GM19395 (cell line): ENCODE results near the gene HMCN2.
"Not testable (repeated sequence)": the region's sequence is repeated elsewhere in the genome, so short reads cannot be mapped to it uniquely, and the experiment has no call there.

ENCODE experiments used
- ATAC-seq: cut with Tn5 transposase; IDR thresholded peaks from one replicate; pipeline ENCODE4 v1.9.1; 2021; ENCODE audit warnings: mild to moderate bottlenecking, moderate library complexity; ENCODE audit not compliant: unreplicated experiment

Gene HMCN2

GRCh38 chr9:130426883-130427282 is 161.3 kb downstream of the HMCN2 start:
- ATAC-seq = no peak

DNA sequence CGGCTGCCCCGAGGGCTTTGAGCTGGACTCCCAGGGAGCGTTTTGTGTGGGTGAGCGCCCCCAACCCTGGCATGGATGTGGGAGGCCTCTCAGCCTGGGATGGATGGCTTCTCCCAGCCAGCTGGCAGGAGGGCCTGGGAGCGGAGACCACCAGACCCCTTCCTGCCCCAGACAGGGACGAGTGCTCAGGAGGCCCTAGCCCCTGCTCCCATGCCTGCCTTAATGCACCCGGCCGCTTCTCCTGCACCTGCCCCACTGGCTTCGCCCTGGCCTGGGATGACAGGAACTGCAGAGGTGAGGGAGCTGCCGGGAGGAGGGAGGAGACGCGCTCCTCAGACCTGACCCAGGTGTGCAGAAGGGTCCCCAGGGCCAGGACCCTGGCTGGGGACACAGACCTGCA is 161.8 kb downstream of the HMCN2 start:
- no peak for ATAC-seq

- no peak for ATAC-seq
Observed at GRCh38 chr9:130428086-130428665, 162.6 kb downstream of the HMCN2 start.

DNA sequence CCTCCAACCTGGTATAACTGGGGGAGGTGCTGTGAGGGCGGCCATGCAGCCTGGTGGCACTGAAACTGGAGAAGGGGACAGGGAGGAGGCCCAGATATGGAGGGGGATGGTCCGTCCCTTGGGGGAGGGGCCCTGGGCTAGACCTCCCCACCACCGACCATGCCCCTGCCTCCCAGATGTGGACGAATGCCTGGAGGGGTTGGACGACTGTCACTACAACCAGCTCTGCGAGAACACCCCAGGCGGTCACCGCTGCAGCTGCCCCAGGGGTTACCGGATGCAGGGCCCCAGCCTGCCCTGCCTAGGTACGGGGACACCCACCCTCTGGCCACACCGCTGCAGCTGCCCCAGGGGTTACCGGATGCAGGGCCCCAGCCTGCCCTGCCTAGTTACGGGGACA is 163.8 kb downstream of the HMCN2 start:
- ATAC-seq = no peak

DNA sequence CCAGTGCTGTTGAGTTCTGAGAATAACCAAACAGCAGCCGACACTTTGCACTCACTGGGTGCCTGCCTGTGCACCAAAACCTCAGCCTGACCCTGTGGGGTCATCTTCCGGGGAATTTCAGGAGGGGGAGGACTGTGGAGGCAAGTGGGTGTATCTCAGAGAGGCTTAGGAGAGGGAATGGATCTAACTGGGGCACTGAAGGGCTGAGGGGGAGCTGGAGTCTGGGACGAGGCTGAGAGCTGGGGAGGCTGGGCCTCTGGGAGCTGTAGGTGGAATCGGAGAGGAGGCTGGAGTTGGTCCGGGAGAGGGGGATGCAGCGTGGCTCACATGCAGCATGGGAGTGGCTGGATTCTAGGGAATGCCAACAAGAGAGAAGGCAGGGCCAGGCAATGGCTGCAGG is 164.3 kb downstream of the HMCN2 start:
- ATAC-seq = no peak

DNA sequence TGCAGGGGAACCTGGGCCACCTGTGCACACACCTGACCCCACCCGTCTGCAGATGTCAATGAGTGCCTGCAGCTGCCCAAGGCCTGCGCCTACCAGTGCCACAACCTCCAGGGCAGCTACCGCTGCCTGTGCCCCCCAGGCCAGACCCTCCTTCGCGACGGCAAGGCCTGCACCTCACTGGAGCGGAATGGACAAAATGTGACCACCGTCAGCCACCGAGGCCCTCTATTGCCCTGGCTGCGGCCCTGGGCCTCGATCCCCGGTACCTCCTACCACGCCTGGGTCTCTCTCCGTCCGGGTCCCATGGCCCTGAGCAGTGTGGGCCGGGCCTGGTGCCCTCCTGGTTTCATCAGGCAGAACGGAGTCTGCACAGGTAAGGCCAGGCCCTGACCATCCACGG is 164.7 kb downstream of the HMCN2 start:
- no peak for ATAC-seq

DNA sequence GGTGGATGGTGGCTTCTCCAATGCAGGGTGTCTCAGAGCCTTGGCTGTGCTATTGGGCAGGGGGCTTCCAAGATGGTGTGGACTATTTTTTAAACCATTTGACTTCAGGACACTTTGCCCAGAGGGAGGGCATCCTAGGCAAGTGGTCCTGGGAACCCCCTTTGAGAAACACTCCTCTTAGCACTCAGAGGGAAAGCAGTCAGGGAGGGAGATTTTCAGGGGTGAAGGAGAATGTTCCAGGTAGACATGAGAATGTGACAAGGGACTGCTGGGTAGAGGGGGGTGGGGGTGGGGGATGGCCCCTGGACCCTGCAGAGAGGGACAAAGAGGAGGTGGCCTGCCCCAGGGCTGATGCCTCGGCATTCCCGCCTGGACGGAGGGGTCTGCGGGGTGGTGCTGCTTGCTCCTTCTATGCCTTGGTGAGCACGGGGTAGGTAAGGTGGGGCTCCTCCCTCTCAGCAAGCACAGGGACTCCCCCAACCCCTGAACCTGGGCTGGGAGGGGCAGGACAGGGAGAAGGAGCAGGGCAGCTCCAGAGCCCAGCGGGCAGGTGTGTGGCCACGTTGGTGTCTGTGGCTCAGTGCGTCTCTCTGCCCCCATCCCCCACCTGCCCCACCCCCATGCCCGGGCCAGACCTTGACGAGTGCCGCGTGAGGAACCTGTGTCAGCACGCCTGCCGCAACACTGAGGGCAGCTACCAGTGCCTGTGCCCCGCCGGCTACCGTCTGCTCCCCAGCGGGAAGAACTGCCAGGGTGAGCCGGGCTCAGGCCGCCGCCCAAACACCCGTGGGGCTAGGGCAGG is 165.4 kb downstream of the HMCN2 start:
- ATAC-seq = no peak

GRCh38 chr9:130431536-130432303 is 166.2 kb downstream of the HMCN2 start:
- ATAC-seq = no peak

DNA sequence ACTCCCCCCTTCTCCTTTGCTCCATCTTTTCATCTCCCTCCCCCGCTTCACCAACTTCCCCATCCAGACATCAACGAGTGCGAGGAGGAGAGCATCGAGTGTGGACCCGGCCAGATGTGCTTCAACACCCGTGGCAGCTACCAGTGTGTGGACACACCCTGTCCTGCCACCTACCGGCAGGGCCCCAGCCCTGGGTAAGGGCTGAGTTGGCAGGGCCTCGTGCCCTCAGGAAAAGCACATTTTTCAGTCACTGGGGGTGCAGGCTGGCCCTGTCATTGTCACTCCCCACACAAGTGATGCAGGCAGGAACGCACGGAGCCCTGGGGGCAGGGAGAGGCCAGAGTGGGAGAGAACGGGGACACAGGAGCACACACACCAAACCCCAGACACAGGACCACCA is 166.8 kb downstream of the HMCN2 start:
- ATAC-seq = no peak

DNA sequence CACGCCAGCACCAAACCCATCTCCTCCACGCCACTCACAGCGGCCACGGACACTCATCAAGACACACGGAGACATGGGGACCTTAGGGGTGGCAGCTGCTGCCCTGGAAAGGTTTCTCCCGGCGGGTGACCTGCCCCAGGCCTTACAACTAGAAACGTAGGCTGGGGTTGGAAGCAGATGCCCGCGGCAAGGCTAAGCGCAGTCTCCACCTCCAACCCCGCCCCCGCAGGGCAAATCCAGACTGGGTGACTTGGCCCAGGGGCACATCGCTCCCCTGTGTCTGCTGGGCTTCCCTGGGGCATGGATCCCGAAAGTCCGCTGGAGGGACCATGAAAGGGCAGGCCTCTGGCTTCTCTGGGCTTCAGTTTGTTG is 167.2 kb downstream of the HMCN2 start:
- no peak for ATAC-seq

DNA sequence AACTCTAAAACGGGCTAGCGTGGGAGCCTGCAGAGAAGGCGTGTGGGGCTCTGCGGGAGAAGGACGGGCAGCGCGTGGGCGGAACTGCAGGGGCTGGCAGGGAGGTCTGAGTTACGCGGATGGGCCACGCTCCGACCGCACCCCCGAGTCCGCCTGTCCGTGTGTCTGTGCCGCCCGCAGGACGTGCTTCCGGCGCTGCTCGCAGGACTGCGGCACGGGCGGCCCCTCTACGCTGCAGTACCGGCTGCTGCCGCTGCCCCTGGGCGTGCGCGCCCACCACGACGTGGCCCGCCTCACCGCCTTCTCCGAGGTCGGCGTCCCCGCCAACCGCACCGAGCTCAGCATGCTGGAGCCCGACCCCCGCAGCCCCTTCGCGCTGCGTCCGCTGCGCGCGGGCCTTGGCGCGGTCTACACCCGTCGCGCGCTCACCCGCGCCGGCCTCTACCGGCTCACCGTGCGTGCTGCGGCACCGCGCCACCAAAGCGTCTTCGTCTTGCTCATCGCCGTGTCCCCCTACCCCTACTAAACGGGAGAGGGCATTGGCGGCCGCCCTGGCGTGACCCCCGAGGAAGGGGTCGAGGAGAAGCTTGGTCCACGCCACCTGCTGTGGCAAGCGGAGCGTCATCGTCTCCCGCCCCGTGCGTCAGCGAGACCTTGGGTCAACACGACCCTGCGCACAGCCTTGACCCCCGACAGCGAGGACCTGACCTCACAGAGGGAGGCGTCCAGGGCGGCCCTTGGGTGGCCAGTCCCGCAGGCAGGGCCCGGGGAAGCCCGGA is 167.8 kb downstream of the HMCN2 start:
- no peak for ATAC-seq

- ATAC-seq = no peak
Observed at GRCh38 chr9:130433947-130434262, 168.3 kb downstream of the HMCN2 start.

GRCh38 chr9:130434656-130435055 is 169.1 kb downstream of the HMCN2 start:
- not testable (repeated sequence) for ATAC-seq

DNA sequence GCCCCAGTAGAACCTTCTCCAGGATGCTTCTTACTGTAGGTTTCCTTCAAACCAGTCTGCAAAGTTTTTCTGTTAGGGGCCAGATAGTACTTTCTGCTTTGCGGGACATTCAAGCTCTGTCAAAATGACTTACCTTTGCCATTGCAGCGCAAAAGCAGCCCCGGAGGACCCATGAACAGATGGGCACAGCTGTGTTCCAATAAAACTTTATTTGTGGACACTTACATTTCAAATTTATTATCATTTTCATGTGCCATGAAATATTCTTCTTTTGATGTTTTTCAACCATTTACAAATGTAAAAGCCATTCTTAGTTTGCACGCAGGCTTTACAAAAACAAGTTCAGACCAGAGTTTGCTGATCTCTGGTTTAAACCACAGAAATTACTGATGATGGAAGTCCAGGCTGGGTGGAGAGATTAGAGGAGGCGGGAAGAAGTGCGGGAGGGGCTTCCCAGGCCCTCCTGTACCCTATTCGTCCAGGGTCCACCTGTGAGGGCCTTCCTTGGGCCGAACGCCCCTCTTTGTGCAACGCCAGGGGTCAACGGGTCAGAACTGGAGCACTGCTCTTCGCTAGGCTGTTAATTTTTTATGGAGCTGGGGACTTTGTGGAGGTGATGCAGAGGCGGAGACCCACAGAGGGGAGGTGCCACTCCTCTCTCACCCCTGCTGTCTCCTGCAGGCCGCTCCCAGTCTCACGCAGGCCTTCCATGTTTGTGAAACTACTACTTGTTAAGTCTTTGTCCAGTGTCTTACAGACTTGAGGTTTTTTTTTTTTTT is 171.6 kb downstream of the HMCN2 start:
- ATAC-seq = no peak

DNA sequence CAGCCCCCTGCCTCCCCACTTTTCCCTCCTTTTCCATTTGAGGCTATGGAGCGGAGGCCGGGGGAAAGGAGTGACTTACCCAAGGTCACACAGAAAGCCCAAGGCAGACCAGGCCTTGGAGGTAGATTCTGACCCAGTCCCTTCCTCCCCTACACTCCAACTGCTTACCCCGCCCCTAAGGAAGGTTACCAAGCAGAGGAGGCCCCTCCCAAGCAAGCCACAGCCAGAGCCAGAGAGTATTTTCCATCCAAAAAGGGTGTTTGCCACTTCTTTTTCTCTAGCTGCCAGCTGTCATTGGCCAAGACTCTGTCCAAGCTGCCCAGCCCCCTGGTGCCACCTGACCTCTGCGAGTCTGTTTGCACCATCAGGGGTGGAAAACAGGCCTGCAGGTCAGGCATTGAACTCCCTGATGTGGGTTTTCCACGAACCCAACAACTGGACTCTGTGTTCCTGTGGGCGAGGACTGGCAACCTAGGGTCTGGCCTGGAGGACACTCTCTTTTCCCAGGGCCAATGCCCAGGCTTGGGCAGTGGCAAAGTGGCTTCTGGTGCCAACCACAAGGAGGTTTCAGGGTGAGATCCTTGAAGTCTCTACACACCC is 172.9 kb downstream of the HMCN2 start:
- ATAC-seq = no peak

GRCh38 chr9:130441031-130441430 is 175.5 kb downstream of the HMCN2 start:
- ATAC-seq = no peak

DNA sequence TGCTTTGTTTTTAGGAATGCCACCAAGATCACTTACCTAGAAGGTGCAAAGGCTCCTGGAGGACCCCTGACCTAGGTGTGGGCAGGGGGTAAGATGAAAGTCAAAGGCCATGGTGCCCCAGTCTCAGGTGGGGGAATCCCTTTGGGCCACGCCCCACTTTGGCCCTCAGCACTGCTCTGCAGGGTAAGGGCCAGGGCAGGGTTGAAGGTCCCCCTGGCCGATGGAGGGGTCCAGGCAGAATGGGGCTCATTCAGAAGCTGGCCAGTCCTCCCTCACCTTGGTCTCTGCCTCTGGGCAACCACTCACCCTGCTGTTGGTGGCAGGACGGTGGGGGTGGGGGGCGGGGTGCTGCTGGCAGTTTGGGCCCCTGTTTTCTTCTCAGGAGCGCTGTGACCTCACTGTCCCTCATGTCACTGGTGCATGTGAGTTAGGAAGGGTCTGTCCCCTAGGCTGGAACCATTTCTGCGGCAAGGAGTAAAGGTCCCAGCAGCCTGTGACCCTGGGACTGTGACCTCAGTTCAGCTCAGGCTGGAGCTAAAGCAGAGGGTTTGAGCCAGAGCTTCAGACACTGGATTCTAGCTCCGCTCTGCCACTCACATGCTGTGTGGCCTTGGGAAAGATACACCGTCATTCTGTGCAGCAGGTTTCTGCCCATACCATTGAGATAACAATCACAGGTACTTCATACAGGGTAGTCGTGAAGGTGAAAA is 177.3 kb downstream of the HMCN2 start:
- ATAC-seq = no peak

DNA sequence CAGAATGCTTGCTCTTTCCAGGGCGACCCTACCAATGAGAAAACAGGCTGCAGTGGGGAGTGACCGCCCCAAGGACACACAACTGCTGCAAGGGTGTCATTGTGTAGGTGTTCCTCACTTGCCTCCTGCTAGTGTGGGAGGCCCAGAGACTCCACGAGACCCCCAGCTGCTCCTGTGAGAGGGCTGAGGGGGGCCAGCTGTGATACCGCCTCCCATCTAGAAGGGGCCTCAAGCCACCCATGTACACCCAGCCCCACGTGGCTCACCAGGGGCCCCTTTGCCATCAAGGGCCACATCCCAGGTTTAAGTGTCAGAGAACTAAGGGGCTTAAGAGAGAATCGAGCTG is 177.9 kb downstream of the HMCN2 start:
- ATAC-seq = no peak

GRCh38 chr9:130443840-130444492 is 178.4 kb downstream of the HMCN2 start:
- ATAC-seq = no peak
